K562 (cell line): ENCODE measurements around the gene PIP4K2A. TPM values are rescaled to one million over a fixed set of nuclear protein-coding genes. Genes with fewer than 3 reads are reported as not detected.

Experiments
- ATAC-seq: fragments of 200-7000 bp; cut with Tn5 transposase; 3 replicates; pipeline ENCODE4 v1.9.1; 2020; ENCODE audit warnings: moderate library complexity
- BruUV-seq: library from RNA; stranded (reverse); fragments of 400-500 nt; replicated peaks from 2 replicates; lab custom pipeline; 2021; lab: Mats Ljungman, UMichigan
- CTCF ChIA-PET: fragments of 300-600 bp; formaldehyde crosslinking; extraction: SDS; loops from one replicate; lab custom pipeline; 2021; ENCODE audit warnings: low intra/inter-chr PET ratio; lab: Yijun Ruan, JAX
- POLR2A ChIA-PET: fragments of 300-600, 350-650 bp; sonication (Branson Sonifier 250); formaldehyde crosslinking; extraction: SDS; loops from one replicate; lab custom pipeline; 2021; ENCODE audit warnings: antibody characterized with exemption, inconsistent platforms; lab: Yijun Ruan, JAX
- DNase-seq, 4 experiments: peaks; one replicate each; pipeline versions ENCODE4 v3.0.0 to v3.0.0-alpha.2; 2011 to 2018; ENCODE audit warnings: low spot score in 3 of 4, mixed read lengths in 3 of 4; ENCODE audit errors: extremely low read depth in 1 of 4
- FAIRE-seq: peaks from 2 replicates; lab custom pipeline; 2011; peaks lifted over from hg19 to GRCh38; lab: Jason Lieb, UNC
- H2AFZ ChIP-seq: 2 replicates; pipeline ENCODE4 v1.6.0; 2011; ENCODE audit warnings: low read depth, low read length, control low read depth, inconsistent platforms
- H3K27ac ChIP-seq: fragments of 200-600 bp; 3 replicates; pipeline ENCODE4 v1.8.0; 2011; ENCODE audit warnings: low read depth, mild to moderate bottlenecking, control low read depth, inconsistent platforms, low read length, moderate library complexity, mixed read lengths; ENCODE audit errors: extremely low read depth
- H3K27me3 ChIP-seq, 2 experiments: fragments of 300-600 bp in 1 of 2; 2 replicates in 1 of 2; 3 replicates in 1 of 2; pipeline versions ENCODE4 v1.6.0 to v1.8.0; 2011; ENCODE audit warnings: inconsistent platforms in 2 of 2, low read length in 2 of 2, mild to moderate bottlenecking in 1 of 2, mixed read lengths in 1 of 2, moderate library complexity in 1 of 2; ENCODE audit not compliant: control insufficient read depth in 2 of 2, insufficient read depth in 2 of 2
- H3K36me3 ChIP-seq: fragments of 300-600 bp; 3 replicates; pipeline ENCODE4 v1.8.0; 2011; ENCODE audit warnings: mild to moderate bottlenecking, low read length, inconsistent platforms; ENCODE audit not compliant: control insufficient read depth, insufficient read depth
- H3K4me1 ChIP-seq, 2 experiments: fragments of 200-600 bp in 1 of 2; replicated peaks in 1 of 2; 2 replicates in 1 of 2; 3 replicates in 1 of 2; pipeline versions ENCODE4 v1.5.1 to v1.8.0; 2011; ENCODE audit warnings: inconsistent platforms in 2 of 2, low read length in 2 of 2, mild to moderate bottlenecking in 1 of 2, mixed read lengths in 1 of 2, moderate library complexity in 1 of 2; ENCODE audit not compliant: control insufficient read depth in 2 of 2, insufficient read depth in 2 of 2
- H3K4me2 ChIP-seq: 2 replicates; pipeline ENCODE4 v1.6.1; 2011; ENCODE audit warnings: low read length, control low read depth, inconsistent platforms, mixed read lengths; ENCODE audit not compliant: insufficient read depth
- H3K4me3 ChIP-seq: fragments of 200-600 bp; sonication (generic), shearing (Covaris generic); 2 replicates; pipeline ENCODE4 v1.5.1; 2016; ENCODE audit warnings: control low read depth, inconsistent platforms
- H3K79me2 ChIP-seq: fragments of 200-600 bp; 3 replicates; pipeline ENCODE4 v1.8.0; 2011; ENCODE audit warnings: low read length, inconsistent platforms; ENCODE audit not compliant: control insufficient read depth, insufficient read depth
- H3K9ac ChIP-seq, 2 experiments: 2 replicates each; pipeline versions ENCODE4 v1.6.0 to v1.6.1; 2011; ENCODE audit warnings: low read depth in 2 of 2, low read length in 2 of 2, control low read depth in 1 of 2, inconsistent platforms in 1 of 2, mild to moderate bottlenecking in 1 of 2, mixed read lengths in 1 of 2; ENCODE audit not compliant: insufficient read depth in 1 of 2
- H3K9me1 ChIP-seq: one replicate; pipeline ENCODE4 v1.6.0; 2011; ENCODE audit warnings: inconsistent platforms, mild to moderate bottlenecking, low read length, moderate library complexity; ENCODE audit not compliant: control insufficient read depth, insufficient read depth
- H3K9me3 ChIP-seq: replicated peaks from 2 replicates; pipeline ENCODE4 v1.5.1; 2011; ENCODE audit warnings: low read depth, low read length, inconsistent platforms; ENCODE audit not compliant: control insufficient read depth, insufficient read depth
- H4K20me1 ChIP-seq: replicated peaks from 2 replicates; pipeline ENCODE4 v1.6.1; 2011; ENCODE audit warnings: low read length, inconsistent platforms, mixed read lengths; ENCODE audit not compliant: control insufficient read depth, insufficient read depth
- NR1H2 ChIP-seq: sonication (generic); formaldehyde crosslinking; IDR thresholded peaks from 2 replicates; pipeline ENCODE4 v1.4.0; 2020; ENCODE audit warnings: mild to moderate bottlenecking, missing genetic modification reagents
- WGBS: fragments of 100-300 bp; shearing (Covaris generic); methylation state at CpG from one replicate; pipeline ENCODE4 v1.1.6; 2016; ENCODE audit warnings: low coverage, mixed read lengths; ENCODE audit not compliant: insufficient coverage; ENCODE audit errors: missing lambda C conversion rate; 5-methylcytosine and 5-hydroxymethylcytosine counted together
- in situ Hi-C: fragments of 300-500 bp; cut with MboI; formaldehyde crosslinking; loops from 4 replicates; pipeline ENCODE4 v1.15.0; 2018; ENCODE audit warnings: inconsistent platforms, mixed read lengths
- intact Hi-C: fragments of 100-400 bp; cut with micrococcal nuclease; formaldehyde crosslinking; loops from 2 replicates; pipeline ENCODE4 v1.14.2; 2022
- polyA plus RNA-seq, 8 experiments: library from polyadenylated mRNA; depleted of rRNA in 4 of 8; stranded (reverse) in 5 of 8; unstranded in 3 of 8; fragments of >200 nt; fragmentation: Nextera tagmentation in 2 of 8; fragmentation: Illumina TruSeq in 1 of 8; extraction: Ambion mirVana in 2 of 8; extraction: Trizol in 1 of 8; gene quantifications; 2 replicates each; pipeline versions ENCODE4 v1.2.1 to v1.2.3, GENCODE V29; 2011 to 2014; ENCODE audit warnings: inconsistent platforms in 1 of 8, missing spikeins in 1 of 8
- total RNA-seq, 7 experiments: library from RNA; depleted of rRNA in 6 of 7; stranded (reverse); fragments of >200 nt in 6 of 7; fragmentation: Illumina TruSeq in 2 of 7; extraction: Trizol in 2 of 7; gene quantifications; 2 replicates each; pipeline versions ENCODE4 v1.2.1 to v1.2.3, GENCODE V29; 2011 to 2021; ENCODE audit warnings: low replicate concordance in 1 of 7
- TF ChIP-seq, protein P1 (sequence below): fragments of 450-650 bp; IDR thresholded peaks from 2 replicates; pipeline ENCODE4 v1.6.1; 2017; ENCODE audit warnings: antibody characterized with exemption, mild to moderate bottlenecking
- TF ChIP-seq, protein P2 (sequence below): sonication (generic); formaldehyde crosslinking; IDR thresholded peaks from 2 replicates; pipeline ENCODE4 v1.8.1; 2023; ENCODE audit warnings: mild to moderate bottlenecking, missing genetic modification reagents

PIP4K2A gene
- total and polyA plus RNA-seq, 9 of the 15 experiments (the other 6 are each of a cell fraction or from before 2014, with no cell fraction given), result 35.6 to 117 (median 71.9) TPM

DNA sequence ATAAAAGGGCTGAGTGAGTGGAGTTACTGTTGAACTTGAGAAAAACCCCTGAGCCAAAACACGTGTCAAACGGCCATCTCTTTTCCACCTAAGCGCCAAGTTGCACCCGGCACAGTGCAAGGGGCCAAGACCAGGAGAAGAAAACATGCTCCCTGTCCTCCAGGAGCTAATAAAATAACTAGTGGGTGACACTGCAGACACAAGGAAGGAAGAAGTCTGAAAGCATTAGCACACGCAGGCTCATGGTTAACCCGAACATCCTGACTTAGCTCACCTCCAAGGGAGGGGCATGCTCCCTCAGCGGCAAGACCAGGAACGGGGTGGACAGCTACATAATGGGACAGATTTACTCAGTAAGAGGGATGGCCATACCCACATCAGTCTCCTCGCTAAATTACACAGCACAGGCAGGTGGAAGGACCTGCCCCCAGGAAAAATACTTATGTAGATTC lies 65.0 kb downstream of the PIP4K2A start:
- peaks cover 1% of the 10 kb centered on the region for H3K9me1 ChIP-seq
- POLR2A ChIA-PET, result interaction anchor here (0.7 to 1.8 kb wide), 4 partner anchors 14 to 1000 kb away, joined by 3 to 6 read pairs (median 4); no protein-coding TSS in a partner anchor
- 0 out of 4 replicates have a peak overlapping the region, but pooled peaks of 1 of the 2 experiments have one; percentile 17 for H3K9ac ChIP-seq
- ATAC-seq (peak; percentile 70), FAIRE-seq (peak; percentile 48), DNase-seq (peak in 1 of 4 experiments; percentile 27)
- intact Hi-C loops (no loop called here), in situ Hi-C loops (no loop called here)
- no peaks in the 10 kb centered on the region for H3K9me3 ChIP-seq
- CTCF ChIA-PET, result no interaction called here
- H3K27ac ChIP-seq, result peak overlapping the region; percentile 34; the same call in 1 of the 3 replicates
- TF ChIP-seq, protein P1, sequence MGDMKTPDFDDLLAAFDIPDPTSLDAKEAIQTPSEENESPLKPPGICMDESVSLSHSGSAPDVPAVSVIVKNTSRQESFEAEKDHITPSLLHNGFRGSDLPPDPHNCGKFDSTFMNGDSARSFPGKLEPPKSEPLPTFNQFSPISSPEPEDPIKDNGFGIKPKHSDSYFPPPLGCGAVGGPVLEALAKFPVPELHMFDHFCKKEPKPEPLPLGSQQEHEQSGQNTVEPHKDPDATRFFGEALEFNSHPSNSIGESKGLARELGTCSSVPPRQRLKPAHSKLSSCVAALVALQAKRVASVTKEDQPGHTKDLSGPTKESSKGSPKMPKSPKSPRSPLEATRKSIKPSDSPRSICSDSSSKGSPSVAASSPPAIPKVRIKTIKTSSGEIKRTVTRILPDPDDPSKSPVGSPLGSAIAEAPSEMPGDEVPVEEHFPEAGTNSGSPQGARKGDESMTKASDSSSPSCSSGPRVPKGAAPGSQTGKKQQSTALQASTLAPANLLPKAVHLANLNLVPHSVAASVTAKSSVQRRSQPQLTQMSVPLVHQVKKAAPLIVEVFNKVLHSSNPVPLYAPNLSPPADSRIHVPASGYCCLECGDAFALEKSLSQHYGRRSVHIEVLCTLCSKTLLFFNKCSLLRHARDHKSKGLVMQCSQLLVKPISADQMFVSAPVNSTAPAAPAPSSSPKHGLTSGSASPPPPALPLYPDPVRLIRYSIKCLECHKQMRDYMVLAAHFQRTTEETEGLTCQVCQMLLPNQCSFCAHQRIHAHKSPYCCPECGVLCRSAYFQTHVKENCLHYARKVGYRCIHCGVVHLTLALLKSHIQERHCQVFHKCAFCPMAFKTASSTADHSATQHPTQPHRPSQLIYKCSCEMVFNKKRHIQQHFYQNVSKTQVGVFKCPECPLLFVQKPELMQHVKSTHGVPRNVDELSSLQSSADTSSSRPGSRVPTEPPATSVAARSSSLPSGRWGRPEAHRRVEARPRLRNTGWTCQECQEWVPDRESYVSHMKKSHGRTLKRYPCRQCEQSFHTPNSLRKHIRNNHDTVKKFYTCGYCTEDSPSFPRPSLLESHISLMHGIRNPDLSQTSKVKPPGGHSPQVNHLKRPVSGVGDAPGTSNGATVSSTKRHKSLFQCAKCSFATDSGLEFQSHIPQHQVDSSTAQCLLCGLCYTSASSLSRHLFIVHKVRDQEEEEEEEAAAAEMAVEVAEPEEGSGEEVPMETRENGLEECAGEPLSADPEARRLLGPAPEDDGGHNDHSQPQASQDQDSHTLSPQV, result 0 out of 2 replicates have a peak, but pooled peaks have one; percentile 30
- TF ChIP-seq, protein P2, sequence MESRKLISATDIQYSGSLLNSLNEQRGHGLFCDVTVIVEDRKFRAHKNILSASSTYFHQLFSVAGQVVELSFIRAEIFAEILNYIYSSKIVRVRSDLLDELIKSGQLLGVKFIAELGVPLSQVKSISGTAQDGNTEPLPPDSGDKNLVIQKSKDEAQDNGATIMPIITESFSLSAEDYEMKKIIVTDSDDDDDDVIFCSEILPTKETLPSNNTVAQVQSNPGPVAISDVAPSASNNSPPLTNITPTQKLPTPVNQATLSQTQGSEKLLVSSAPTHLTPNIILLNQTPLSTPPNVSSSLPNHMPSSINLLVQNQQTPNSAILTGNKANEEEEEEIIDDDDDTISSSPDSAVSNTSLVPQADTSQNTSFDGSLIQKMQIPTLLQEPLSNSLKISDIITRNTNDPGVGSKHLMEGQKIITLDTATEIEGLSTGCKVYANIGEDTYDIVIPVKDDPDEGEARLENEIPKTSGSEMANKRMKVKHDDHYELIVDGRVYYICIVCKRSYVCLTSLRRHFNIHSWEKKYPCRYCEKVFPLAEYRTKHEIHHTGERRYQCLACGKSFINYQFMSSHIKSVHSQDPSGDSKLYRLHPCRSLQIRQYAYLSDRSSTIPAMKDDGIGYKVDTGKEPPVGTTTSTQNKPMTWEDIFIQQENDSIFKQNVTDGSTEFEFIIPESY (CRISPR knock-in tag), result peak; percentile 21; the same call in 1 of the 2 replicates
- TF ChIP-seq NR1H2 (CRISPR knock-in tag), result no peak
- no peaks in the 10 kb centered on the region for H3K27me3 ChIP-seq
- H3K4me1 ChIP-seq, result peaks cover 4 to 42% of the 10 kb centered on the region in 2 experiments
- 40% methylated on average over 8 of the region's 9 CpGs for WGBS
- H3K79me2 ChIP-seq, result peaks cover 97% of the 10 kb centered on the region
- H4K20me1 ChIP-seq, result peaks cover 1% of the 10 kb centered on the region; the same call in 1 of the 2 replicates
- H3K4me3 ChIP-seq, result no peak overlapping the region
- 0 out of 2 replicates have a peak overlapping the region, but pooled peaks have one; percentile 10 for H3K4me2 ChIP-seq
- no TSS peak for BruUV-seq
- no peak overlapping the region for H2AFZ ChIP-seq
- peaks cover 25% of the 10 kb centered on the region; the same call in 1 of the 3 replicates for H3K36me3 ChIP-seq
